Aorta (tissue), 5 donors: Measurements from ENCODE around the gene PI4KB. TPM values are rescaled to one million over a fixed set of nuclear protein-coding genes. Genes with fewer than 3 reads are reported as not detected.
A peak's percentile ranks its signal among the peaks of the same experiment; 100 is the strongest.
"Not testable (repeated sequence)": the region's sequence is repeated elsewhere in the genome, so short reads cannot be mapped to it uniquely, and the experiment has no call there.

Experiments used
- ATAC-seq: fragments of 200-7000 bp; cut with Tn5 transposase; one replicate; pipeline ENCODE4 v1.9.1; 2022; ENCODE audit warnings: moderate library complexity; ENCODE audit not compliant: low FRiP score
- DNase-seq, 2 donors: peaks; one replicate each; pipeline ENCODE4 v3.0.0-alpha.2; 2020
- H3K27ac ChIP-seq, 2 donors: one replicate each; pipeline ENCODE4 v1.5.1; 2013; ENCODE audit warnings: low read length in 2 of 2, mild to moderate bottlenecking in 2 of 2, moderate library complexity in 2 of 2, control low read depth in 1 of 2, inconsistent platforms in 1 of 2, low read depth in 1 of 2
- H3K27me3 ChIP-seq, 2 donors: one replicate each; pipeline ENCODE4 v1.6.1; 2013; ENCODE audit warnings: control low read depth in 1 of 2, low read length in 1 of 2, mild to moderate bottlenecking in 1 of 2, moderate library complexity in 1 of 2; ENCODE audit not compliant: insufficient read depth in 2 of 2, control insufficient read depth in 1 of 2
- H3K36me3 ChIP-seq, 2 donors: one replicate each; pipeline ENCODE4 v1.6.1; 2013; ENCODE audit warnings: control low read depth in 1 of 2, low read length in 1 of 2, mild to moderate bottlenecking in 1 of 2; ENCODE audit not compliant: insufficient read depth in 2 of 2, control insufficient read depth in 1 of 2
- H3K4me1 ChIP-seq, 2 donors: one replicate each; pipeline ENCODE4 v1.6.1; 2013; ENCODE audit warnings: low read length in 2 of 2, control low read depth in 1 of 2, mild to moderate bottlenecking in 1 of 2, moderate library complexity in 1 of 2; ENCODE audit not compliant: insufficient read depth in 2 of 2, control insufficient read depth in 1 of 2
- H3K4me3 ChIP-seq, 2 donors: one replicate each; pipeline ENCODE4 v1.5.1; 2013; ENCODE audit warnings: low read length in 2 of 2, control low read depth in 1 of 2, mild to moderate bottlenecking in 1 of 2
- H3K9me3 ChIP-seq: one replicate; pipeline ENCODE4 v1.6.1; 2013; ENCODE audit warnings: mild to moderate bottlenecking, low read length; ENCODE audit not compliant: control insufficient read depth
- WGBS, 2 donors: extraction: QIAGEN DNeasy Blood & Tissue Kit; methylation state at CpG; one replicate each; pipeline ENCODE4 v1.1.7; 2013; 5-methylcytosine and 5-hydroxymethylcytosine counted together
- intact Hi-C, 2 donors: fragments of 100-400 bp; cut with DNase I; formaldehyde crosslinking; loops; one replicate each; pipeline versions ENCODE4 v1.14.2 to v1.15.0; 2022
- polyA plus RNA-seq, 2 donors: library from polyadenylated mRNA; stranded (reverse); fragments of 200-250 nt; gene quantifications; one replicate each; pipeline ENCODE4 v1.2.3, GENCODE V29; 2013
- total RNA-seq, 2 donors: library from RNA; stranded (reverse); fragmentation: NEBNext Ultra II Directional; extraction: Animal tissue kit (Norgen Biotek cat#: 25700); gene quantifications; one replicate each; pipeline ENCODE4 v1.2.1, GENCODE V29; 2021
- donor health status: healthy with polysubstance abuse.
- donor health status: Bipolar disorder and iron deficiency.
- donor health status: DM: no; HTN: no; CAD: no.
- donor health status: DM: no; HTN: no; CAD: no.
- donor health status: DM: yes; HTN: yes; CAD: no.

The PI4KB gene
- total and polyA plus RNA-seq, 4 donors: 12.9 to 60.9 (median 45.2) TPM

DNA sequence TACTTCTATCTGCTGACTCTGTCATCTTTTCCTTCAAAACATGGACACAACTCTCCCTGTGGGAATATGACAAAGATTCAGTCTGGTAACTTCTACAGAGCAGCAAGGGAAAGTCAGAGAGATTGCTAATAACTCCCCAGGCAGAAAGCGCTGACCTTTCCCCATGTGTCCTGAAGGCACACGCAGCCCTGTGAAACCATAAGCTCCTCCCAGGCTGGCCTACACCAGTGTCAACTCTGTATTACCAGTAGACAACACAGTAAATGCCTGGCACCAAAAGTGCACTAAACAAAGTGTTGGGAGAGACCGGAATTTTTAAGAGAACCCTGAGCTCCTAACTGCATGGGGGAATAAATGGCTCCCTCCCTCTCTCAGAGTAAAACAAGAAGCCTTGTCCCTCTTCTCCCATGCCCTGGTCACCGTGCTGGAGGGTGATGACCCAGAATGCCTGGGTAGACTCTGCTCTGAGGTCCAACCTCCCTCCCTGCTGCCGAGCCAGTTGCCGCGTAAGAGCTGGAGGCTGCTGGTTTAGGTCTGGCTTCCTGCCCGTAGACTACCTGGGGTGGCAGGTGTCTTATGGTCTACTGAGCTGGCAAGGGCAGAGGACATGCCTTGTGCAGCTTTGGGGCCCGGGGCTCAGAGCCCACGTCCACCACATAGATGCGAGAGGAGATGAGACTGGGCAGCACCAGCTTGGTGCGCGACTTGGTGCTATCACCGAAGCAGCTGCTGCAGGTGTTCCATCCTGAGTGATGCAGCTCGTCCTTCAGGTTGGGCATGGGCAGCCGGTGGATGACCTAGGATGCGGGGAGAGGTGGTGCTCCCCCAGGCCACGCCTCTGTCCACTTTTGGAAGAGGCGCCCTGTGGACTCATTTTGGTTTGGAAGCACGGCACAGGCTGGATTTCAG, 41.4 kb upstream of the PI4KB start:
- intact Hi-C loops: no loop called here
- WGBS, 2 donors: 90% methylated on average over 20 of the region's 20 CpGs
- no peaks in the 10 kb centered on the region for H3K9me3 ChIP-seq
- H3K4me3 ChIP-seq: no peak overlapping the region
- no peaks in the 10 kb centered on the region for H3K4me1 ChIP-seq
- ATAC-seq (no peak), DNase-seq (peak in 1 of 2 donors; percentile 51)
- no peaks in the 10 kb centered on the region for H3K27me3 ChIP-seq
- H3K27ac ChIP-seq: no peak overlapping the region
- no peaks in the 10 kb centered on the region for H3K36me3 ChIP-seq

GRCh38 chr1:151367658-151368392, 40.6 kb upstream of the PI4KB start:
- H3K27ac ChIP-seq: no peak overlapping the region
- no peaks in the 10 kb centered on the region for H3K9me3 ChIP-seq
- H3K4me3 ChIP-seq: no peak overlapping the region
- H3K27me3 ChIP-seq: no peaks in the 10 kb centered on the region
- intact Hi-C loops: no loop called here
- WGBS, 2 donors: 81% methylated on average over 8 of the region's 8 CpGs
- DNase-seq (no peak), ATAC-seq (no peak)
- H3K4me1 ChIP-seq: no peaks in the 10 kb centered on the region
- H3K36me3 ChIP-seq: no peaks in the 10 kb centered on the region

- intact Hi-C loops: no loop called here
- WGBS, 2 donors: 83 to 88% methylated on average over 4 of the region's 4 CpGs
- Histone ChIP-seq H3K4me3 (no peak overlapping the region), H3K27ac (no peak overlapping the region), H3K36me3 (no peaks in the 10 kb centered on the region), H3K27me3 (no peaks in the 10 kb centered on the region), H3K9me3 (no peaks in the 10 kb centered on the region), H3K4me1 (no peaks in the 10 kb centered on the region)
- DNase-seq: peak in 1 of 2 donors; percentile 19
- ATAC-seq: no peak
These were observed 37.8 kb upstream of the PI4KB start for GRCh38 chr1:151364996-151365395.

GRCh38 chr1:151362308-151363155, 35.3 kb upstream of the PI4KB start:
- Histone ChIP-seq H3K4me1 (no peaks in the 10 kb centered on the region), H3K36me3 (no peaks in the 10 kb centered on the region), H3K4me3 (no peak overlapping the region), H3K27ac (no peak overlapping the region), H3K9me3 (no peaks in the 10 kb centered on the region), H3K27me3 (no peaks in the 10 kb centered on the region)
- WGBS, 2 donors: 96 to 98% methylated on average over 3 of the region's 3 CpGs
- DNase-seq: peak in 1 of 2 donors; percentile 58
- ATAC-seq: no peak
- intact Hi-C loops: no loop called here

DNA sequence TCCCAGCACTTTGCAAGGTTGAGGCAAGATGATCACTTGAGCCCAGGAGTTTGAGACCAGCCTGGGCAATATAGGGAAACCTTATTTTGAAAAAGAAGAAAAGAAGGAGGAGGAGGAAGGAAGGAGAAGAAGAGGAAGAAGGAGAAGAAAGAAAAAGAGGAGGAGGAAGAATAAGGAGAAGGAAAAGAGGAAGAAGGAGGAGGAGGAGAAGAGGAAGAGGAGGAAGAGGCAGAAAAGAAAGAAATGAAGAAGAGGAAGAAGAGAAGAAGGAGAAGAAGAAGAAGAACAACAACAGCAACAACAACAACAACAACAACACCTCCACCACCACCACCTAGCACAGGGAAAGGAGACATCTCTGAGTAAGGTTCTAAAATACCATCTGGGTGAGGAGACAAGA, 34.7 kb upstream of the PI4KB start:
- Histone ChIP-seq H3K4me3 (no peak overlapping the region), H3K36me3 (no peaks in the 10 kb centered on the region), H3K9me3 (no peaks in the 10 kb centered on the region), H3K27ac (no peak overlapping the region), H3K4me1 (no peaks in the 10 kb centered on the region), H3K27me3 (no peaks in the 10 kb centered on the region)
- no peak for DNase-seq
- no peak for ATAC-seq
- intact Hi-C loops: no loop called here

GRCh38 chr1:151356696-151357095, 29.5 kb upstream of the PI4KB start:
- H3K36me3 ChIP-seq: no peaks in the 10 kb centered on the region
- WGBS, 2 donors: 50 to 55% methylated on average over 2 of the region's 2 CpGs
- no peaks in the 10 kb centered on the region for H3K9me3 ChIP-seq
- H3K27ac ChIP-seq: no peak overlapping the region
- DNase-seq (no peak), ATAC-seq (no peak)
- intact Hi-C loops: no loop called here
- H3K27me3 ChIP-seq: no peaks in the 10 kb centered on the region
- H3K4me1 ChIP-seq: no peaks in the 10 kb centered on the region
- H3K4me3 ChIP-seq: no peak overlapping the region

- H3K36me3 ChIP-seq: no peaks in the 10 kb centered on the region
- no peaks in the 10 kb centered on the region for H3K27me3 ChIP-seq
- 86 to 87% methylated on average over 6 of the region's 6 CpGs for WGBS, 2 donors
- no peak overlapping the region for H3K27ac ChIP-seq
- H3K4me1 ChIP-seq: no peaks in the 10 kb centered on the region
- H3K4me3 ChIP-seq: no peak overlapping the region
- H3K9me3 ChIP-seq: no peaks in the 10 kb centered on the region
- peak in 1 of 2 donors; percentile 8 for DNase-seq
- ATAC-seq: no peak
- intact Hi-C loops: no loop called here
These were observed 25.0 kb upstream of the PI4KB start for GRCh38 chr1:151352021-151352718.

DNA sequence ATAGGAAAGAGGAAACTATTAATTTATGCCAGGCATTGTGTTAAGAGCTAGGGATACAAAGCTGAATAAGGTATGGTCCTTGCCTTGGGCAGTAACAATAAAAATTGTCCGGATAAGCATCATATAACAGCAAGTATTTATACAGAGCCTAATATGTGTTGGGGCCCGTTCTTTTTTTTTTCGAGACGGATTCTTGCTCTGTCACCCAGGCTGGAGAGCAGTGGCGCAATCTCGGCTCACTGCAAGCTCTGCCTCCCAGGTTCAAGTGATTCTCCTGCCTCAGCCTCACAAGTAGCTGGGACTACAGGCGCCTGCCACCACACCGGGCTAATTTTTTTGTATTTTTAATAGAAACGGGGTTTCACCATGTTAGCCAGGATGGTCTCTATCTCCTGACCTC, 23.1 kb upstream of the PI4KB start:
- H3K4me1 ChIP-seq, H3K4me3 ChIP-seq, H3K27me3 ChIP-seq, intact Hi-C loops, H3K9me3 ChIP-seq, H3K27ac ChIP-seq, H3K36me3 ChIP-seq, ATAC-seq, DNase-seq: not testable (repeated sequence)
- WGBS, 2 donors: 95 to 96% methylated on average over 9 of the region's 9 CpGs
